GM12873 (cell line): ENCODE measurements around the gene IQSEC3.

Experiments
- CTCF ChIP-seq: IDR thresholded peaks from 2 replicates; pipeline ENCODE4 v1.5.1; 2012; ENCODE audit warnings: low read depth, mild to moderate bottlenecking, moderate library complexity, low read length, control low read depth; ENCODE audit not compliant: insufficient read depth; ENCODE audit errors: missing control alignments

Gene IQSEC3

GRCh38 chr12:211639-212414 is 145.3 kb downstream of the IQSEC3 start:
- no peak for TF ChIP-seq CTCF

DNA sequence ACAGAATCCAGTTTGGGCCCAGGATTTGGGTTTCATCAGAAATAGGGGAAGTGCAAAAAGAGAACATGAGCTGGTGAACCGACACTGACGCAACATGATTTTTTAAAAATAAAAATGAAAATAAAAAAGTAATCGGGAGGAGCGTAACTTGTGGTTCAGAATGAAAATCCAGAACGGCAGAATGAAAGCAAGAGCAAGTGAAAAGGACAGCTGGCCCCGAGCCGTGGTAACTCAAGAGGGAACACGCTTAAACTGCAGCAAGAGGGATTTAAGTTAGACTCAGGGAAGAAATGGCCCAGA is 145.8 kb downstream of the IQSEC3 start:
- TF ChIP-seq CTCF = no peak

DNA sequence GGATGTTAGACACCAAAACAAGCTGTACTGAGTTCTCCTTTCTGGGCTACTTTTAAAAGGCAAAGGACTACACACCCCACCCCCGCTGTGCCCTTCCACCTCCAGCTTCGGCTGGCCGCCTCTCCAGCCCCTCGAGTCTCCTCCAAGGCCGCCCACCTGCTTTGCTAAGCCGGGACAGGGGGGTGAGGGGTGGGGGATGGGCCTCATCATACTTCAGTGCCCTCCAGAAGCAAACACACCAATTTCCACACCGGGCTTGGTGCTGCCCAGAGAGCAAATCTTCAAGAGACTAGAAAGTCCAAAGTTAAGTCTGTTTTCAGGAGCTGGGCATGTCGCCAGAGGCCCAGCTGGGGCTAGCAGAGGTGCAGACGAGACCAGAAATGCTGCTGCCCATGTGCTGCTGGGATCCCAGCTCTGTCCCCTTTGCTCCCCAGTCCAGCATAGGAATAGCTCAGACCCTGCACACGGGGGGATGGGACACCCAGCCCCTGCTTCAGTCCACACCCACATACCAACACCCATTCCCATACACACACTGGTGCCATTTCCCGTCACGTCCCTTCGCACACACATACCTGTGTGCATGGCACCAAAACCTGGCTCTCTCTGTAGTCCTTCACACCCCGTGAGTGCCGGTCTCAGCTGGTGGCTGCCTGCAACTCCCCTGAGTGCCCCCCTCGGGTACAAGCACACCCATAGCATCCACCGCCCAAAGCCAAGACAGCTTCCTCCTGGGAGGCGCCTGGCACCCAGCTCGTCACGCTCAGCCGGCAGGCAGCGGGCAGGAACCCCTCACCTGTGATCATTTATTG is 146.4 kb downstream of the IQSEC3 start:
- no peak for TF ChIP-seq CTCF

DNA sequence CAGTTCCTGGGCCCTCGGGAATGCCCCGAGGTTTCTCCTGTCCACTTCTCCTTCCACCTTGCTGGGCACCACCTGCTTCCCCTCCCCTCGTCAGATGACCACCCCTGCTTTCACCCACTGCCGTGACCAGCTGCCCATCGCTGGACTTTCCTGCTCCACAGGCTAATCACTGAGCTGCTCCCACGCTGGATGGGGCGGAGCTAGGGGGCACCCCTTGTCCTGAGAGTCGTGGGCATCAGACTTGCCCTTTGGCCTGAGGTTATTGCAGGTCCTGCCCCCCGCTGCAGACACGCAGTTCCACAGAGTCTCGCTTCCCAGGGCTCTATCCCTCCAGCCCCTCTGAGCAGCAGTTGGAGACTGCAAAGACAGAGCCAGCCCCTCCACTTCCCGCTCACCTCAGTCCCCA is 147.0 kb downstream of the IQSEC3 start:
- TF ChIP-seq CTCF = no peak

GRCh38 chr12:214003-214741 is 147.6 kb downstream of the IQSEC3 start, which contains the start of gene SLC6A12:
Gene SLC6A12 (minus strand): TSS chr12:214157. CDS start chr12:209986, 4,171 bp downstream.
- TF ChIP-seq CTCF = no peak

- no peak for TF ChIP-seq CTCF
Observed at GRCh38 chr12:215116-215515, 148.5 kb downstream of the IQSEC3 start.

- TF ChIP-seq CTCF = no peak
Observed at GRCh38 chr12:218221-218620, 151.7 kb downstream of the IQSEC3 start.
